Measurements from ENCODE around the gene MAPK10. TPM values are rescaled to one million over a fixed set of nuclear protein-coding genes. Genes with fewer than 3 reads are reported as not detected.

Gene MAPK10
- total RNA-seq, 2 experiments from 2014 or later, result 32.0 TPM; not detected in 1

GRCh38 chr4:86218746-86219473, 140.9 kb downstream of the MAPK10 start:
- ChIA-PET POLR2A (no interaction called here), CTCF (ENCODE audit: unreplicated experiment) (no interaction called here)
- intact Hi-C loops (cut with micrococcal nuclease; ENCODE audit: unreplicated experiment), result no loop called here
- DNase-seq (ENCODE audit: low spot score), result no peak
- Histone ChIP-seq H3K4me3 (ENCODE audit: low read depth, low read length, poor library complexity, severe bottlenecking) (no peak overlapping the region), H3K79me2 (ENCODE audit: insufficient read depth, low read depth, low read length) (no peaks in the 10 kb centered on the region), H3K9me2 (ENCODE audit: insufficient read depth, low read length) (no peaks in the 10 kb centered on the region), H3K27ac (ENCODE audit: low read depth, low read length, poor library complexity, severe bottlenecking) (no peak overlapping the region), H2AFZ (ENCODE audit: low read length) (no peak overlapping the region), H3K9me3 (ENCODE audit: low read length) (no peaks in the 10 kb centered on the region), H3K4me2 (ENCODE audit: low read length) (no peak overlapping the region), H4K20me1 (ENCODE audit: insufficient read depth, low read length) (no peaks in the 10 kb centered on the region), H3K4me1 (ENCODE audit: insufficient read depth, low read length, poor library complexity, severe bottlenecking) (no peaks in the 10 kb centered on the region), H3K36me3 (ENCODE audit: insufficient read depth, low read length) (no peaks in the 10 kb centered on the region)
- BruUV-seq (replicated peaks), result no TSS peak
- TF ChIP-seq EZH2phosphoT487 (IDR thresholded peaks at IDR 0.05; ENCODE audit: borderline replicate concordance, low read depth, low read length) (no peak), CTCF (conservative IDR thresholded peaks at IDR 0.05; ENCODE audit: low read length) (no peak)

- Histone ChIP-seq H2AFZ (ENCODE audit: low read length) (no peak overlapping the region), H3K4me1 (ENCODE audit: insufficient read depth, low read length, poor library complexity, severe bottlenecking) (no peaks in the 10 kb centered on the region), H3K4me3 (ENCODE audit: low read depth, low read length, poor library complexity, severe bottlenecking) (no peak overlapping the region), H3K4me2 (ENCODE audit: low read length) (no peak overlapping the region), H4K20me1 (ENCODE audit: insufficient read depth, low read length) (no peaks in the 10 kb centered on the region), H3K27ac (ENCODE audit: low read depth, low read length, poor library complexity, severe bottlenecking) (no peak overlapping the region), H3K9me2 (ENCODE audit: insufficient read depth, low read length) (no peaks in the 10 kb centered on the region), H3K9me3 (ENCODE audit: low read length) (no peaks in the 10 kb centered on the region), H3K36me3 (ENCODE audit: insufficient read depth, low read length) (no peaks in the 10 kb centered on the region), H3K79me2 (ENCODE audit: insufficient read depth, low read depth, low read length) (no peaks in the 10 kb centered on the region)
- intact Hi-C loops (cut with micrococcal nuclease; ENCODE audit: unreplicated experiment), result no loop called here
- ChIA-PET POLR2A (no interaction called here), CTCF (ENCODE audit: unreplicated experiment) (no interaction called here)
- no peak for TF ChIP-seq EZH2phosphoT487 (IDR thresholded peaks at IDR 0.05; ENCODE audit: borderline replicate concordance, low read depth, low read length)
- no peak for TF ChIP-seq CTCF (conservative IDR thresholded peaks at IDR 0.05; ENCODE audit: low read length)
- DNase-seq (ENCODE audit: low spot score), result no peak
- no TSS peak for BruUV-seq (replicated peaks)
These were observed 156.7 kb downstream of the MAPK10 start for GRCh38 chr4:86203176-86203575.

GRCh38 chr4:86185659-86186058, 174.2 kb downstream of the MAPK10 start:
- H3K36me3 ChIP-seq (ENCODE audit: insufficient read depth, low read length), result no peaks in the 10 kb centered on the region
- no peak for DNase-seq (ENCODE audit: low spot score)
- H3K79me2 ChIP-seq (ENCODE audit: insufficient read depth, low read depth, low read length), result no peaks in the 10 kb centered on the region
- POLR2A ChIA-PET, result no interaction called here
- no peak overlapping the region for H3K27ac ChIP-seq (ENCODE audit: low read depth, low read length, poor library complexity, severe bottlenecking)
- intact Hi-C loops (cut with micrococcal nuclease; ENCODE audit: unreplicated experiment), result no loop called here
- no peaks in the 10 kb centered on the region for H3K9me3 ChIP-seq (ENCODE audit: low read length)
- no peaks in the 10 kb centered on the region for H3K4me1 ChIP-seq (ENCODE audit: insufficient read depth, low read length, poor library complexity, severe bottlenecking)
- H3K4me2 ChIP-seq (ENCODE audit: low read length), result no peak overlapping the region
- H4K20me1 ChIP-seq (ENCODE audit: insufficient read depth, low read length), result no peaks in the 10 kb centered on the region
- TF ChIP-seq CTCF (conservative IDR thresholded peaks at IDR 0.05; ENCODE audit: low read length), result no peak
- no peak for TF ChIP-seq EZH2phosphoT487 (IDR thresholded peaks at IDR 0.05; ENCODE audit: borderline replicate concordance, low read depth, low read length)
- no peak overlapping the region for H3K4me3 ChIP-seq (ENCODE audit: low read depth, low read length, poor library complexity, severe bottlenecking)
- no peak overlapping the region for H2AFZ ChIP-seq (ENCODE audit: low read length)
- H3K9me2 ChIP-seq (ENCODE audit: insufficient read depth, low read length), result no peaks in the 10 kb centered on the region
- CTCF ChIA-PET (ENCODE audit: unreplicated experiment), result no interaction called here
- no TSS peak for BruUV-seq (replicated peaks)
